ENCODE measurements around the gene TRIM3.

TRIM3 gene

GRCh38 chr11:6418557-6419008 lies 55.2 kb downstream of the TRIM3 start:
- Mint-ChIP-seq H3K27me3 (peaks cover 27% of the 10 kb centered on the region), H3K27ac (ENCODE audit: low read depth) (no peak overlapping the region), H3K9me3 (no peaks in the 10 kb centered on the region), H3K36me3 (ENCODE audit: insufficient read depth) (no peaks in the 10 kb centered on the region), H3K4me3 (no peak overlapping the region), H3K4me1 (peaks cover 5% of the 10 kb centered on the region)
- no peak for DNase-seq (ENCODE audit: low spot score in 2 of 2)
- ATAC-seq (replicated peaks; ENCODE audit: extremely low read depth, poor library complexity, severe bottlenecking), result peak; percentile 21

- Mint-ChIP-seq H3K36me3 (ENCODE audit: insufficient read depth) (no peaks in the 10 kb centered on the region), H3K9me3 (no peaks in the 10 kb centered on the region), H3K27me3 (peaks cover 22% of the 10 kb centered on the region), H3K27ac (ENCODE audit: low read depth) (no peak overlapping the region), H3K4me3 (no peak overlapping the region), H3K4me1 (peaks cover 8% of the 10 kb centered on the region)
- ATAC-seq (replicated peaks; ENCODE audit: extremely low read depth, poor library complexity, severe bottlenecking) (no peak), DNase-seq (ENCODE audit: low spot score in 2 of 2) (no peak)
Measured at GRCh38 chr11:6417907-6418556, 55.7 kb downstream of the TRIM3 start.

- H3K4me3 Mint-ChIP-seq, result no peak overlapping the region
- peaks cover 2% of the 10 kb centered on the region for H3K27me3 Mint-ChIP-seq
- no peaks in the 10 kb centered on the region for H3K36me3 Mint-ChIP-seq (ENCODE audit: insufficient read depth)
- peaks cover 15% of the 10 kb centered on the region for H3K4me1 Mint-ChIP-seq
- no peaks in the 10 kb centered on the region for H3K9me3 Mint-ChIP-seq
- DNase-seq (ENCODE audit: low spot score in 2 of 2) (no peak), ATAC-seq (replicated peaks; ENCODE audit: extremely low read depth, poor library complexity, severe bottlenecking) (no peak)
- H3K27ac Mint-ChIP-seq (ENCODE audit: low read depth), result no peak overlapping the region
Measured at GRCh38 chr11:6415797-6416196, 57.9 kb downstream of the TRIM3 start.

GRCh38 chr11:6414874-6415328 lies 58.8 kb downstream of the TRIM3 start:
- no peak for DNase-seq (ENCODE audit: low spot score in 2 of 2)
- no peaks in the 10 kb centered on the region for H3K27me3 Mint-ChIP-seq
- H3K9me3 Mint-ChIP-seq, result no peaks in the 10 kb centered on the region
- H3K4me3 Mint-ChIP-seq, result no peak overlapping the region
- ATAC-seq (replicated peaks; ENCODE audit: extremely low read depth, poor library complexity, severe bottlenecking), result no peak
- no peak overlapping the region for H3K27ac Mint-ChIP-seq (ENCODE audit: low read depth)
- peaks cover 15% of the 10 kb centered on the region for H3K4me1 Mint-ChIP-seq
- H3K36me3 Mint-ChIP-seq (ENCODE audit: insufficient read depth), result peaks cover 2% of the 10 kb centered on the region

GRCh38 chr11:6413791-6414201 lies 59.9 kb downstream of the TRIM3 start:
- Mint-ChIP-seq H3K27ac (ENCODE audit: low read depth) (no peak overlapping the region), H3K4me1 (peaks cover 10% of the 10 kb centered on the region), H3K27me3 (no peaks in the 10 kb centered on the region), H3K4me3 (no peak overlapping the region), H3K9me3 (no peaks in the 10 kb centered on the region), H3K36me3 (ENCODE audit: insufficient read depth) (peaks cover 4% of the 10 kb centered on the region)
- DNase-seq (ENCODE audit: low spot score in 2 of 2), result no peak
- peak; percentile 48 for ATAC-seq (replicated peaks; ENCODE audit: extremely low read depth, poor library complexity, severe bottlenecking)

GRCh38 chr11:6411594-6412031 lies 62.1 kb downstream of the TRIM3 start:
- peaks cover 12% of the 10 kb centered on the region for H3K36me3 Mint-ChIP-seq (ENCODE audit: insufficient read depth)
- no peak for ATAC-seq (replicated peaks; ENCODE audit: extremely low read depth, poor library complexity, severe bottlenecking)
- no peak overlapping the region for H3K27ac Mint-ChIP-seq (ENCODE audit: low read depth)
- peaks cover 25% of the 10 kb centered on the region for H3K4me1 Mint-ChIP-seq
- no peak for DNase-seq (ENCODE audit: low spot score in 2 of 2)
- no peaks in the 10 kb centered on the region for H3K9me3 Mint-ChIP-seq
- no peak overlapping the region for H3K4me3 Mint-ChIP-seq
- no peaks in the 10 kb centered on the region for H3K27me3 Mint-ChIP-seq

- Mint-ChIP-seq H3K4me1 (peaks cover 32% of the 10 kb centered on the region), H3K9me3 (no peaks in the 10 kb centered on the region), H3K27me3 (no peaks in the 10 kb centered on the region), H3K27ac (ENCODE audit: low read depth) (no peak overlapping the region), H3K4me3 (no peak overlapping the region), H3K36me3 (ENCODE audit: insufficient read depth) (peaks cover 12% of the 10 kb centered on the region)
- DNase-seq (ENCODE audit: low spot score in 2 of 2) (no peak), ATAC-seq (replicated peaks; ENCODE audit: extremely low read depth, poor library complexity, severe bottlenecking) (no peak)
Measured at GRCh38 chr11:6410695-6411430, 62.9 kb downstream of the TRIM3 start.

- Mint-ChIP-seq H3K4me1 (peaks cover 59% of the 10 kb centered on the region), H3K27ac (ENCODE audit: low read depth) (peak overlapping the region; percentile 54), H3K9me3 (no peaks in the 10 kb centered on the region), H3K36me3 (ENCODE audit: insufficient read depth) (peaks cover 21% of the 10 kb centered on the region), H3K4me3 (peak overlapping the region; percentile 29), H3K27me3 (no peaks in the 10 kb centered on the region)
- DNase-seq (ENCODE audit: low spot score in 2 of 2) (no peak), ATAC-seq (replicated peaks; ENCODE audit: extremely low read depth, poor library complexity, severe bottlenecking) (no peak)
Measured at GRCh38 chr11:6406370-6406769, 67.4 kb downstream of the TRIM3 start.

GRCh38 chr11:6405846-6406245 lies 67.9 kb downstream of the TRIM3 start:
- H3K36me3 Mint-ChIP-seq (ENCODE audit: insufficient read depth), result peaks cover 21% of the 10 kb centered on the region
- peak overlapping the region; percentile 54 for H3K27ac Mint-ChIP-seq (ENCODE audit: low read depth)
- ATAC-seq (replicated peaks; ENCODE audit: extremely low read depth, poor library complexity, severe bottlenecking) (no peak), DNase-seq (ENCODE audit: low spot score in 2 of 2) (no peak)
- peak overlapping the region; percentile 29 for H3K4me3 Mint-ChIP-seq
- H3K4me1 Mint-ChIP-seq, result peaks cover 64% of the 10 kb centered on the region
- no peaks in the 10 kb centered on the region for H3K27me3 Mint-ChIP-seq
- H3K9me3 Mint-ChIP-seq, result no peaks in the 10 kb centered on the region

GRCh38 chr11:6405052-6405667 lies 68.6 kb downstream of the TRIM3 start:
- Mint-ChIP-seq H3K36me3 (ENCODE audit: insufficient read depth) (peaks cover 22% of the 10 kb centered on the region), H3K4me3 (peak overlapping the region; percentile 77), H3K4me1 (peaks cover 69% of the 10 kb centered on the region), H3K27me3 (no peaks in the 10 kb centered on the region), H3K27ac (ENCODE audit: low read depth) (peak overlapping the region; percentile 88), H3K9me3 (no peaks in the 10 kb centered on the region)
- no peak for DNase-seq (ENCODE audit: low spot score in 2 of 2)
- ATAC-seq (replicated peaks; ENCODE audit: extremely low read depth, poor library complexity, severe bottlenecking), result no peak

- ATAC-seq (replicated peaks; ENCODE audit: extremely low read depth, poor library complexity, severe bottlenecking) (peak; percentile 45), DNase-seq (ENCODE audit: low spot score in 2 of 2) (no peak)
- H3K27me3 Mint-ChIP-seq, result no peaks in the 10 kb centered on the region
- no peaks in the 10 kb centered on the region for H3K9me3 Mint-ChIP-seq
- peaks cover 18% of the 10 kb centered on the region for H3K36me3 Mint-ChIP-seq (ENCODE audit: insufficient read depth)
- H3K4me3 Mint-ChIP-seq, result peak overlapping the region; percentile 77
- peaks cover 75% of the 10 kb centered on the region for H3K4me1 Mint-ChIP-seq
- H3K27ac Mint-ChIP-seq (ENCODE audit: low read depth), result peak overlapping the region; percentile 88
Measured at GRCh38 chr11:6404342-6405051, 69.2 kb downstream of the TRIM3 start.

- peak overlapping the region; percentile 77 for H3K4me3 Mint-ChIP-seq
- ATAC-seq (replicated peaks; ENCODE audit: extremely low read depth, poor library complexity, severe bottlenecking) (no peak), DNase-seq (ENCODE audit: low spot score in 2 of 2) (no peak)
- H3K4me1 Mint-ChIP-seq, result peaks cover 81% of the 10 kb centered on the region
- no peaks in the 10 kb centered on the region for H3K27me3 Mint-ChIP-seq
- no peaks in the 10 kb centered on the region for H3K9me3 Mint-ChIP-seq
- peaks cover 17% of the 10 kb centered on the region for H3K36me3 Mint-ChIP-seq (ENCODE audit: insufficient read depth)
- H3K27ac Mint-ChIP-seq (ENCODE audit: low read depth), result peak overlapping the region; percentile 88
Measured at GRCh38 chr11:6403539-6403938, 70.2 kb downstream of the TRIM3 start.
